Activated T-cell treated with anti-CD3 and anti-CD28 coated beads for 48 hours (primary cell): ENCODE data around the gene ASTL.
"Not testable (repeated sequence)": the region's sequence is repeated elsewhere in the genome, so short reads cannot be mapped to it uniquely, and the experiment has no call there.

Experiments used
- DNase-seq: peaks from one replicate; pipeline ENCODE4 v3.0.0-alpha.2; 2020; ENCODE audit warnings: low read depth

ASTL gene

GRCh38 chr2:96138179-96139145 is at the start of gene ASTL:
TSS of gene ASTL (minus strand) at chr2:96138502. CDS start at chr2:96138436, 66 bp downstream.
- DNase-seq, result peak; percentile 41

- no peak for DNase-seq
Observed at GRCh38 chr2:96186562-96186961, 48.3 kb upstream of the ASTL start.

GRCh38 chr2:96185516-96185915 is 47.2 kb upstream of the ASTL start:
- no peak for DNase-seq

GRCh38 chr2:96184989-96185388 is 46.7 kb upstream of the ASTL start:
- DNase-seq, result no peak

GRCh38 chr2:96184188-96184587 is 45.9 kb upstream of the ASTL start:
- no peak for DNase-seq

GRCh38 chr2:96181529-96181928 is 43.2 kb upstream of the ASTL start:
- no peak for DNase-seq

GRCh38 chr2:96180521-96180920 is 42.2 kb upstream of the ASTL start:
- no peak for DNase-seq

GRCh38 chr2:96180002-96180401 is 41.7 kb upstream of the ASTL start:
- no peak for DNase-seq

- no peak for DNase-seq
Observed at GRCh38 chr2:96176661-96177060, 38.4 kb upstream of the ASTL start.

- DNase-seq, result no peak
Observed at GRCh38 chr2:96175951-96176350, 37.6 kb upstream of the ASTL start.

- peak; percentile 81 for DNase-seq
Observed at GRCh38 chr2:96174251-96175144, 36.2 kb upstream of the ASTL start.

- DNase-seq, result no peak
Observed at GRCh38 chr2:96171831-96172230, 33.5 kb upstream of the ASTL start.

- no peak for DNase-seq
Observed at GRCh38 chr2:96170626-96171025, 32.3 kb upstream of the ASTL start.

GRCh38 chr2:96169868-96170507 is 31.7 kb upstream of the ASTL start:
- DNase-seq, result no peak

GRCh38 chr2:96167407-96168013 is 29.2 kb upstream of the ASTL start:
- DNase-seq, result no peak

GRCh38 chr2:96164459-96165184 is 26.3 kb upstream of the ASTL start:
- DNase-seq, result peak; percentile 70

- peak; percentile 81 for DNase-seq
Observed at GRCh38 chr2:96163768-96164429, 25.6 kb upstream of the ASTL start.

- no peak for DNase-seq
Observed at GRCh38 chr2:96163415-96163767, 25.1 kb upstream of the ASTL start.

GRCh38 chr2:96161898-96162297 is 23.6 kb upstream of the ASTL start:
- no peak for DNase-seq

- DNase-seq, result not testable (repeated sequence)
Observed at GRCh38 chr2:96160366-96160765, 22.1 kb upstream of the ASTL start.
